HepG2 (cell line): ENCODE data around the gene LCE2D. TPM values are rescaled to one million over a fixed set of nuclear protein-coding genes. Genes with fewer than 3 reads are reported as not detected.

ENCODE experiments used
- ATAC-seq: fragments of 200-7000 bp; cut with Tn5 transposase; 3 replicates; pipeline ENCODE4 v1.9.1; 2020; ENCODE audit warnings: mild to moderate bottlenecking, moderate library complexity
- Bru-seq: library from RNA; stranded (reverse); fragments of 400-500 nt; gene quantifications from one replicate; lab custom pipeline; 2021; lab: Mats Ljungman, UMichigan
- BruChase-seq, 2 experiments: library from RNA; stranded (reverse); fragments of 400-500 nt; gene quantifications; one replicate each; lab custom pipeline; 2021; lab: Mats Ljungman, UMichigan
- BruUV-seq: library from RNA; stranded (reverse); fragments of 400-500 nt; replicated peaks from 2 replicates; lab custom pipeline; 2021; lab: Mats Ljungman, UMichigan
- CTCF ChIA-PET: fragments of 300-600 bp; formaldehyde crosslinking; extraction: SDS; loops from one replicate; lab custom pipeline; 2021; ENCODE audit warnings: low total read pairs, inconsistent platforms, low intra/inter-chr PET ratio; lab: Yijun Ruan, JAX
- POLR2A ChIA-PET: fragments of 350-600 bp; sonication (Branson Sonifier 250); formaldehyde crosslinking; loops from one replicate; lab custom pipeline; 2020; ENCODE audit warnings: antibody characterized with exemption, inconsistent platforms; lab: Yijun Ruan, JAX
- DNase-seq: peaks from one replicate; pipeline ENCODE4 v3.0.0-alpha.2; 2015; ENCODE audit warnings: low spot score
- FAIRE-seq: peaks from 3 replicates; lab custom pipeline; 2011; peaks lifted over from hg19 to GRCh38; lab: Jason Lieb, UNC
- H2AFZ ChIP-seq: one replicate; pipeline ENCODE4 v1.6.1; 2011; ENCODE audit warnings: low read length, inconsistent platforms
- H3K27ac ChIP-seq: fragments of 300-600 bp; 3 replicates; pipeline ENCODE4 v1.8.0; 2011; ENCODE audit warnings: mixed run types, mild to moderate bottlenecking, mixed read lengths, low read length, inconsistent platforms; ENCODE audit not compliant: insufficient read depth; ENCODE audit errors: extremely low read length
- H3K27me3 ChIP-seq, 2 experiments: fragments of 200-600 bp in 1 of 2; 2 replicates in 1 of 2; 3 replicates in 1 of 2; pipeline versions ENCODE4 v1.6.0 to v1.8.0; 2011; ENCODE audit warnings: low read length in 2 of 2, mild to moderate bottlenecking in 2 of 2, moderate library complexity in 2 of 2, inconsistent platforms in 1 of 2; ENCODE audit not compliant: insufficient read depth in 2 of 2, control insufficient read depth in 1 of 2
- H3K36me3 ChIP-seq, 2 experiments: fragments of 200-600 bp in 1 of 2; replicated peaks in 1 of 2; 2 replicates in 1 of 2; 3 replicates in 1 of 2; pipeline versions ENCODE4 v1.5.1 to v1.8.0; 2011; ENCODE audit warnings: low read length in 2 of 2, inconsistent platforms in 1 of 2; ENCODE audit not compliant: insufficient read depth in 2 of 2, control insufficient read depth in 1 of 2
- H3K4me1 ChIP-seq: 2 replicates; pipeline ENCODE4 v1.5.1; 2012; ENCODE audit warnings: low read length, inconsistent platforms; ENCODE audit not compliant: insufficient read depth
- H3K4me2 ChIP-seq: 2 replicates; pipeline ENCODE4 v1.6.0; 2011; ENCODE audit warnings: low read depth, low read length, inconsistent platforms
- H3K4me3 ChIP-seq, 3 experiments: fragments of 200-600 bp in 1 of 3; sonication (generic), shearing (Covaris generic) in 1 of 3; replicated peaks in 1 of 3; 2 replicates each; pipeline ENCODE4 v1.5.1; 2011 to 2016; ENCODE audit warnings: low read length in 3 of 3, inconsistent platforms in 2 of 3, low read depth in 2 of 3, mild to moderate bottlenecking in 2 of 3, control low read depth in 1 of 3, mixed read lengths in 1 of 3; ENCODE audit not compliant: insufficient read depth in 1 of 3
- H3K79me2 ChIP-seq: one replicate; pipeline ENCODE4 v1.6.1; 2011; ENCODE audit warnings: low read length, inconsistent platforms; ENCODE audit not compliant: insufficient read depth
- H3K9ac ChIP-seq: 2 replicates; pipeline ENCODE4 v1.6.0; 2011; ENCODE audit warnings: mild to moderate bottlenecking, low read depth, low read length, inconsistent platforms; ENCODE audit not compliant: insufficient read depth
- H3K9me3 ChIP-seq: 2 replicates; pipeline ENCODE4 v1.5.1; 2012; ENCODE audit warnings: mild to moderate bottlenecking, low read length
- H4K20me1 ChIP-seq: 2 replicates; pipeline ENCODE4 v1.6.0; 2011; ENCODE audit warnings: inconsistent platforms, mild to moderate bottlenecking, low read length, moderate library complexity; ENCODE audit not compliant: insufficient read depth
- BHLHE40 ChIP-seq: IDR thresholded peaks from 2 replicates; pipeline ENCODE4 v1.6.1; 2011; ENCODE audit warnings: low read length, improper control_type of control experiment
- CEBPZ ChIP-seq: IDR thresholded peaks from 2 replicates; pipeline ENCODE4 v1.6.1; 2012; ENCODE audit warnings: low read length, improper control_type of control experiment
- HOXD1 ChIP-seq: sonication (generic); formaldehyde crosslinking; IDR thresholded peaks from 2 replicates; pipeline ENCODE4 v1.5.0; 2020; ENCODE audit warnings: missing genetic modification reagents
- MTF1 ChIP-seq: sonication (generic); formaldehyde crosslinking; IDR thresholded peaks from 2 replicates; pipeline ENCODE4 v1.5.0; 2020; ENCODE audit warnings: missing genetic modification reagents
- WGBS: methylation state at CpG from one replicate; pipeline ENCODE4 v1.1.6; 2017; ENCODE audit warnings: low lambda C conversion rate; 5-methylcytosine and 5-hydroxymethylcytosine counted together
- in situ Hi-C: cut with HindIII; loops from 2 replicates; pipeline ENCODE4 v1.10.0; 2017; ENCODE audit warnings: low pct_unique_long_range_greater_than_20kb; ENCODE audit not compliant: extremely low pct_ligation_motif_present
- intact Hi-C: fragments of 100-400 bp; cut with micrococcal nuclease; formaldehyde crosslinking; loops from one replicate; pipeline ENCODE4 v1.10.0; 2022; ENCODE audit not compliant: unreplicated experiment
- long read RNA-seq, 2 experiments: library from RNA in 1 of 2; library from polyadenylated mRNA in 1 of 2; stranded (forward) in 1 of 2; unstranded in 1 of 2; transcript quantifications; one replicate each; pipeline ENCODE4 v2.0.0, GENCODE V29; 2019 to 2022
- polyA minus RNA-seq, 3 experiments: library from RNA; depleted of rRNA, polyadenylated mRNA; stranded (reverse); fragments of >200 nt; gene quantifications; 2 replicates each; pipeline ENCODE4 v1.2.3, GENCODE V29; 2011; ENCODE audit warnings: low replicate concordance in 1 of 3
- polyA plus RNA-seq, 8 experiments: library from polyadenylated mRNA; depleted of rRNA in 3 of 8; stranded (reverse) in 7 of 8; unstranded in 1 of 8; fragments of >200 nt; fragmentation: Illumina TruSeq in 4 of 8; extraction: Trizol in 4 of 8; gene quantifications; 2 replicates each; pipeline versions ENCODE4 v1.2.1 to v1.2.3, GENCODE V29; 2011 to 2016; ENCODE audit warnings: low read depth in 4 of 8, missing spikeins in 1 of 8, mixed read lengths in 1 of 8; ENCODE audit not compliant: insufficient read depth in 1 of 8
- total RNA-seq, 5 experiments: library from RNA; depleted of rRNA; stranded (reverse); fragments of >200 nt; fragmentation: Illumina TruSeq; extraction: Trizol; gene quantifications; 2 replicates each; pipeline ENCODE4 v1.2.3, GENCODE V29; 2016; ENCODE audit warnings: low read depth in 1 of 5

The LCE2D gene
- not detected in 2 replicates for total RNA-seq (2016; rRNA removed; fragmentation: Illumina TruSeq; extraction: Trizol)
- not detected in 2 replicates for total RNA-seq (2016; cell fraction: cytosol; rRNA removed; fragmentation: Illumina TruSeq; extraction: Trizol; ENCODE audit: low read depth)
- not detected in 2 replicates for total RNA-seq (2016; cell fraction: insoluble cytoplasmic fraction; rRNA removed; fragmentation: Illumina TruSeq; extraction: Trizol)
- not detected in 2 replicates for total RNA-seq (2016; cell fraction: membrane; rRNA removed; fragmentation: Illumina TruSeq; extraction: Trizol)
- total RNA-seq (2016; cell fraction: nucleus; rRNA removed; fragmentation: Illumina TruSeq; extraction: Trizol), result not detected in 2 replicates
- not detected in 2 replicates for polyA plus RNA-seq (2011; rRNA removed)
- polyA plus RNA-seq (2011; cell fraction: cytosol; rRNA removed), result not detected in 2 replicates
- polyA plus RNA-seq (2011; cell fraction: nucleus; rRNA removed), result not detected in 2 replicates
- not detected in 2 replicates for polyA plus RNA-seq (2012)
- polyA plus RNA-seq (2016; cell fraction: cytosol; fragmentation: Illumina TruSeq; extraction: Trizol; ENCODE audit: low read depth), result not detected in 2 replicates
- polyA plus RNA-seq (2016; cell fraction: insoluble cytoplasmic fraction; fragmentation: Illumina TruSeq; extraction: Trizol; ENCODE audit: low read depth), result not detected in 2 replicates
- not detected in 2 replicates for polyA plus RNA-seq (2016; cell fraction: membrane; fragmentation: Illumina TruSeq; extraction: Trizol; ENCODE audit: low read depth)
- polyA plus RNA-seq (2016; cell fraction: nucleus; fragmentation: Illumina TruSeq; extraction: Trizol; ENCODE audit: insufficient read depth, low read depth), result not detected in 2 replicates
- not detected in 2 replicates for polyA minus RNA-seq (2011; rRNA and poly(A)+ RNA removed; ENCODE audit: low replicate concordance)
- polyA minus RNA-seq (2011; cell fraction: cytosol; rRNA and poly(A)+ RNA removed), result not detected in 2 replicates
- polyA minus RNA-seq (2011; cell fraction: nucleus; rRNA and poly(A)+ RNA removed), result not detected in 2 replicates
- not detected for Bru-seq, nascent RNA
- BruChase-seq, experiment 1, labeled RNA remaining after a 6-hour chase, result not detected
- not detected for BruChase-seq, experiment 2, labeled RNA remaining after a 2-hour chase
- long read RNA-seq, experiment 1, result 0 reads
- long read RNA-seq, experiment 2, result 0 reads

- no peaks in the 10 kb centered on the region for H3K27me3 ChIP-seq
- intact Hi-C loops (no loop called here), in situ Hi-C loops (no loop called here)
- DNase-seq (no peak), FAIRE-seq (no peak), ATAC-seq (no peak)
- no peak within 1 kb of the TSS for H3K4me3 ChIP-seq
- H4K20me1 ChIP-seq, result no peaks in the 10 kb centered on the region
- TF ChIP-seq HOXD1 (CRISPR knock-in tag) (no peak), CEBPZ (no peak), MTF1 (CRISPR knock-in tag) (no peak), BHLHE40 (peak; percentile 65)
- no peaks in the 10 kb centered on the region for H3K79me2 ChIP-seq
- no peaks in the 10 kb centered on the region for H3K9me3 ChIP-seq
- WGBS, result 0% methylated on average over 1 of the region's 3 CpGs
- H3K4me2 ChIP-seq, result no peak within 1 kb of the TSS
- no TSS peak for BruUV-seq
- no peaks in the 10 kb centered on the region for H3K4me1 ChIP-seq
- ChIA-PET POLR2A (no interaction called here), CTCF (no interaction called here)
- no peaks in the 10 kb centered on the region for H3K36me3 ChIP-seq
- no peak within 1 kb of the TSS for H3K27ac ChIP-seq
- H2AFZ ChIP-seq, result no peak within 1 kb of the TSS
- no peak within 1 kb of the TSS for H3K9ac ChIP-seq
These were observed at the start of gene LCE2D for GRCh38 chr1:152663098-152663497. Gene LCE2D (plus strand): TSS chr1:152663380. CDS start chr1:152664106, 726 bp downstream.
